Mucosa of descending colon (tissue), 3 donors: ENCODE measurements around the gene PLEKHG7. TPM values are rescaled to one million over a fixed set of nuclear protein-coding genes. Genes with fewer than 3 reads are reported as not detected.

Experiments used
- ATAC-seq: fragments of 200-7000 bp; cut with Tn5 transposase; one replicate; pipeline ENCODE4 v1.9.1; 2020; ENCODE audit warnings: mild to moderate bottlenecking, moderate library complexity
- DNase-seq, 3 donors: peaks; one replicate each; pipeline ENCODE4 v3.0.0-alpha.2; 2020
- H3K36me3 ChIP-seq: fragments of 200-600 bp; one replicate; pipeline ENCODE4 v1.8.0; 2021; ENCODE audit warnings: low read depth, mild to moderate bottlenecking
- H3K4me1 ChIP-seq: fragments of 200-600 bp; one replicate; pipeline ENCODE4 v1.8.0; 2021; ENCODE audit warnings: low read depth, mild to moderate bottlenecking
- H3K4me3 ChIP-seq: fragments of 200-600 bp; one replicate; pipeline ENCODE4 v1.8.0; 2021; ENCODE audit warnings: mild to moderate bottlenecking
- H3K9me3 ChIP-seq: fragments of 200-600 bp; one replicate; pipeline ENCODE4 v1.8.0; 2021; ENCODE audit warnings: mild to moderate bottlenecking
- intact Hi-C, 2 donors: fragments of 100-400 bp; cut with DNase I in 1 of 2; cut with micrococcal nuclease in 1 of 2; formaldehyde crosslinking; loops; one replicate each; pipeline versions ENCODE4 v1.11.0 to v1.11.1; 2022; cut with DNase I, micrococcal nuclease
- total RNA-seq, 3 donors: library from RNA; stranded (reverse); fragmentation: NEBNext Ultra II Directional in 2 of 3; extraction: Animal tissue kit (Norgen Biotek cat#: 25700) in 2 of 3; gene quantifications; one replicate each; pipeline versions ENCODE4 v1.2.1 to v1.2.4, GENCODE V29; 2021 to 2023
- TF ChIP-seq, protein P1 (sequence below): fragments of 200-600 bp; IDR thresholded peaks from one replicate; pipeline ENCODE4 v1.8.0; 2022; ENCODE audit warnings: antibody characterized with exemption, mild to moderate bottlenecking
- donor health status: DM: no; HTN: no; CAD: no; lungs with moderate emphysema.
- donor health status: DM: no; HTN: no; CAD: no.
- donor health status: DM: no; HTN: yes; CAD: no.

PLEKHG7 gene
- total RNA-seq, 3 donors from 2014 or later, result 1.2 to 2.7 (median 1.3) TPM

GRCh38 chr12:92771001-92771400, 68.2 kb downstream of the PLEKHG7 start:
- intact Hi-C loops, result no loop called here
- ATAC-seq (no peak), DNase-seq (no peak)
- Histone ChIP-seq H3K9me3 (no peaks in the 10 kb centered on the region), H3K36me3 (no peaks in the 10 kb centered on the region), H3K4me3 (no peak overlapping the region), H3K4me1 (no peaks in the 10 kb centered on the region)
- TF ChIP-seq, protein P1, sequence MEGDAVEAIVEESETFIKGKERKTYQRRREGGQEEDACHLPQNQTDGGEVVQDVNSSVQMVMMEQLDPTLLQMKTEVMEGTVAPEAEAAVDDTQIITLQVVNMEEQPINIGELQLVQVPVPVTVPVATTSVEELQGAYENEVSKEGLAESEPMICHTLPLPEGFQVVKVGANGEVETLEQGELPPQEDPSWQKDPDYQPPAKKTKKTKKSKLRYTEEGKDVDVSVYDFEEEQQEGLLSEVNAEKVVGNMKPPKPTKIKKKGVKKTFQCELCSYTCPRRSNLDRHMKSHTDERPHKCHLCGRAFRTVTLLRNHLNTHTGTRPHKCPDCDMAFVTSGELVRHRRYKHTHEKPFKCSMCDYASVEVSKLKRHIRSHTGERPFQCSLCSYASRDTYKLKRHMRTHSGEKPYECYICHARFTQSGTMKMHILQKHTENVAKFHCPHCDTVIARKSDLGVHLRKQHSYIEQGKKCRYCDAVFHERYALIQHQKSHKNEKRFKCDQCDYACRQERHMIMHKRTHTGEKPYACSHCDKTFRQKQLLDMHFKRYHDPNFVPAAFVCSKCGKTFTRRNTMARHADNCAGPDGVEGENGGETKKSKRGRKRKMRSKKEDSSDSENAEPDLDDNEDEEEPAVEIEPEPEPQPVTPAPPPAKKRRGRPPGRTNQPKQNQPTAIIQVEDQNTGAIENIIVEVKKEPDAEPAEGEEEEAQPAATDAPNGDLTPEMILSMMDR, result no peak

DNA sequence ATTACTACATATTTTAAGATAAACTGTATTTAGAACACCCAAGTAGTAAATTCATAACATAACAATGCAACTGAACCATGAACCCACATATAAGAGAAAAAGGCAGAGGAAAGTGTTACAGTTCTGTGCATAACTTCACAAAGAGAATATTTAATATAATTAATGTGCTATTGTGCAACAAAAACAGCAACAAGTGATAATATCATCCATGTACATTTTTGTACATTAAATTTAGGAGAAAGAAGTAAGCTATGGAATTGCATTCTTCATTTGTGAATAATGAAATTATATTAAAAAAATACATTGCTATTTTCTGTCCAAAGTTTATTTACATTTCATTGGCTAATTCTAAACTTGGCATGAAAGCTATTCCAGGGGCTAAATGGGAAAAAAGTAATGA, 72.6 kb downstream of the PLEKHG7 start:
- Histone ChIP-seq H3K9me3 (no peaks in the 10 kb centered on the region), H3K36me3 (no peaks in the 10 kb centered on the region), H3K4me3 (no peak overlapping the region), H3K4me1 (no peaks in the 10 kb centered on the region)
- TF ChIP-seq, protein P1, result no peak
- no peak for DNase-seq
- no peak for ATAC-seq
- intact Hi-C loops, result no loop called here

DNA sequence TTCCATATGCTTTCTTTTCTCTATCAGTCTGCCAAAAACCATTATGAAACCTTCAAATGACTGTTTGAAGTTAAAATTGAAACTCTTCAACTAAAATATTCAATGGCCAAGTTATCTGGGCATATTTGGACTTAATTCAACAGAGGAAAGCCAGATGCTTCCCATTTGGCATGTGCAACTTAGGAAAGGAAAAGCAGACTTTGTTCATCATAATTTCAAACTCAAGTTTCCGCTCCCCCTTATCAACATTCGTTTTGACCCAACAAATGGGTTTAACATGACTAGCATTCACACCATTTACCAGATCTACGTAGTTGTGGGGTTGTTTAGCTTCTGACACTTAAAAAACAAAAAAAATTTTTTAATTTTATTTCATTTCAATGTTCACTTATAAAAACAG, 75.7 kb downstream of the PLEKHG7 start:
- Histone ChIP-seq H3K9me3 (no peaks in the 10 kb centered on the region), H3K36me3 (no peaks in the 10 kb centered on the region), H3K4me3 (no peak overlapping the region), H3K4me1 (no peaks in the 10 kb centered on the region)
- intact Hi-C loops, result no loop called here
- DNase-seq, result no peak
- TF ChIP-seq, protein P1, result no peak
- ATAC-seq, result no peak

DNA sequence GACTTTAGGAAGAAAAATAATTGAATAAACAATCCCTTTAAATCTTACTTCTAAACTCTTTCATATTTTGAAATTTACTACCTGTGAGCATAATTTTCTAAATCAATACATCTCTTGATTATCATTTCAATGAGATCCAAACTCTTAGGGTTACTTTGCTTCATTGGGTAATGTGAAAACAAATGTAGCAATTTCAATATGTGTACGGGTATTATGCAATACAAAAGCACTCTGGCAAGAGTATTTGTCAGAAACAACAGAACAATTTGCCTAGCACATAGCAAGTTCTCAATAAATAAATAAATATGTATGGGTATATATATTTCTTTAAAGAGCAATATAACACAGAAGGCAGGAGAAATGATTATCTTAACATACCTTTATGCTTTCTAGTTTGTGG, 77.1 kb downstream of the PLEKHG7 start:
- Histone ChIP-seq H3K4me3 (no peak overlapping the region), H3K9me3 (no peaks in the 10 kb centered on the region), H3K4me1 (no peaks in the 10 kb centered on the region), H3K36me3 (no peaks in the 10 kb centered on the region)
- TF ChIP-seq, protein P1, result no peak
- ATAC-seq (no peak), DNase-seq (no peak)
- intact Hi-C loops, result loop anchor here in 1 of 2 donors (10.0 kb wide), 1 partner anchor 645 kb away; no protein-coding TSS in a partner anchor

GRCh38 chr12:92784356-92784755, 81.6 kb downstream of the PLEKHG7 start:
- no peaks in the 10 kb centered on the region for H3K36me3 ChIP-seq
- no peak for DNase-seq
- TF ChIP-seq, protein P1, result no peak
- intact Hi-C loops, result loop anchor here in 1 of 2 donors (10.0 kb wide), 1 partner anchor 640 kb away; no protein-coding TSS in a partner anchor
- no peak overlapping the region for H3K4me3 ChIP-seq
- no peaks in the 10 kb centered on the region for H3K9me3 ChIP-seq
- no peak for ATAC-seq
- H3K4me1 ChIP-seq, result no peaks in the 10 kb centered on the region
